Activated naive CD4-positive, alpha-beta T cell treated with anti-CD3 and anti-CD28 coated beads, Interleukin-2, amount 50 U/mL, for 24 hours (primary cell): ENCODE data around the gene DDX25.

Experiments used
- H3K27ac Mint-ChIP-seq: one replicate; pipeline ENCODE4 v1.8.0; 2021; ENCODE audit warnings: mild to moderate bottlenecking, mixed read lengths
- H3K27me3 Mint-ChIP-seq: one replicate; pipeline ENCODE4 v1.8.0; 2021; ENCODE audit warnings: mixed read lengths
- H3K36me3 Mint-ChIP-seq: one replicate; pipeline ENCODE4 v1.8.0; 2021; ENCODE audit warnings: mixed read lengths
- H3K4me1 Mint-ChIP-seq: one replicate; pipeline ENCODE4 v1.8.0; 2021; ENCODE audit warnings: mixed read lengths
- H3K4me3 Mint-ChIP-seq: one replicate; pipeline ENCODE4 v1.8.0; 2021; ENCODE audit warnings: mild to moderate bottlenecking, mixed read lengths
- H3K9me3 Mint-ChIP-seq: one replicate; pipeline ENCODE4 v1.8.0; 2021; ENCODE audit warnings: mixed read lengths

The DDX25 gene

GRCh38 chr11:125950696-125951651, 46.7 kb downstream of the DDX25 start:
- H3K4me1 Mint-ChIP-seq = no peaks in the 10 kb centered on the region
- no peaks in the 10 kb centered on the region for H3K36me3 Mint-ChIP-seq
- no peak overlapping the region for H3K27ac Mint-ChIP-seq
- no peak overlapping the region for H3K4me3 Mint-ChIP-seq
- no peaks in the 10 kb centered on the region for H3K9me3 Mint-ChIP-seq
- H3K27me3 Mint-ChIP-seq = no peaks in the 10 kb centered on the region

- Mint-ChIP-seq H3K4me1 (no peaks in the 10 kb centered on the region), H3K4me3 (no peak overlapping the region), H3K27me3 (no peaks in the 10 kb centered on the region), H3K27ac (no peak overlapping the region), H3K9me3 (no peaks in the 10 kb centered on the region), H3K36me3 (no peaks in the 10 kb centered on the region)
Measured at GRCh38 chr11:125951731-125952130, 47.4 kb downstream of the DDX25 start.

GRCh38 chr11:125952559-125952958, 48.3 kb downstream of the DDX25 start:
- Mint-ChIP-seq H3K4me1 (peaks cover 1% of the 10 kb centered on the region), H3K36me3 (no peaks in the 10 kb centered on the region), H3K27me3 (no peaks in the 10 kb centered on the region), H3K9me3 (no peaks in the 10 kb centered on the region), H3K4me3 (no peak overlapping the region), H3K27ac (no peak overlapping the region)

- H3K9me3 Mint-ChIP-seq = no peaks in the 10 kb centered on the region
- no peaks in the 10 kb centered on the region for H3K27me3 Mint-ChIP-seq
- H3K4me3 Mint-ChIP-seq = no peak overlapping the region
- H3K4me1 Mint-ChIP-seq = peaks cover 4% of the 10 kb centered on the region
- H3K36me3 Mint-ChIP-seq = no peaks in the 10 kb centered on the region
- no peak overlapping the region for H3K27ac Mint-ChIP-seq
Measured at GRCh38 chr11:125952973-125953372, 48.7 kb downstream of the DDX25 start.

GRCh38 chr11:125953401-125953935, 49.2 kb downstream of the DDX25 start:
- Mint-ChIP-seq H3K9me3 (no peaks in the 10 kb centered on the region), H3K36me3 (no peaks in the 10 kb centered on the region), H3K4me3 (no peak overlapping the region), H3K27ac (no peak overlapping the region), H3K27me3 (no peaks in the 10 kb centered on the region), H3K4me1 (peaks cover 4% of the 10 kb centered on the region)

GRCh38 chr11:125954123-125954944, 50.0 kb downstream of the DDX25 start:
- no peak overlapping the region for H3K4me3 Mint-ChIP-seq
- H3K36me3 Mint-ChIP-seq = no peaks in the 10 kb centered on the region
- no peaks in the 10 kb centered on the region for H3K27me3 Mint-ChIP-seq
- peaks cover 4% of the 10 kb centered on the region for H3K4me1 Mint-ChIP-seq
- no peak overlapping the region for H3K27ac Mint-ChIP-seq
- no peaks in the 10 kb centered on the region for H3K9me3 Mint-ChIP-seq

GRCh38 chr11:125954945-125955640, 50.8 kb downstream of the DDX25 start:
- peaks cover 4% of the 10 kb centered on the region for H3K4me1 Mint-ChIP-seq
- no peak overlapping the region for H3K4me3 Mint-ChIP-seq
- H3K36me3 Mint-ChIP-seq = no peaks in the 10 kb centered on the region
- no peak overlapping the region for H3K27ac Mint-ChIP-seq
- H3K9me3 Mint-ChIP-seq = no peaks in the 10 kb centered on the region
- no peaks in the 10 kb centered on the region for H3K27me3 Mint-ChIP-seq

GRCh38 chr11:125955856-125956255, 51.5 kb downstream of the DDX25 start:
- H3K27ac Mint-ChIP-seq = no peak overlapping the region
- no peak overlapping the region for H3K4me3 Mint-ChIP-seq
- H3K27me3 Mint-ChIP-seq = no peaks in the 10 kb centered on the region
- peaks cover 4% of the 10 kb centered on the region for H3K4me1 Mint-ChIP-seq
- H3K9me3 Mint-ChIP-seq = no peaks in the 10 kb centered on the region
- no peaks in the 10 kb centered on the region for H3K36me3 Mint-ChIP-seq

GRCh38 chr11:125956391-125957134, 52.3 kb downstream of the DDX25 start:
- no peaks in the 10 kb centered on the region for H3K9me3 Mint-ChIP-seq
- peaks cover 1% of the 10 kb centered on the region for H3K36me3 Mint-ChIP-seq
- no peaks in the 10 kb centered on the region for H3K27me3 Mint-ChIP-seq
- H3K4me3 Mint-ChIP-seq = no peak overlapping the region
- H3K4me1 Mint-ChIP-seq = peaks cover 4% of the 10 kb centered on the region
- no peak overlapping the region for H3K27ac Mint-ChIP-seq

- Mint-ChIP-seq H3K27ac (no peak overlapping the region), H3K27me3 (no peaks in the 10 kb centered on the region), H3K4me3 (no peak overlapping the region), H3K4me1 (peaks cover 4% of the 10 kb centered on the region), H3K36me3 (peaks cover 7% of the 10 kb centered on the region), H3K9me3 (peaks cover 9% of the 10 kb centered on the region)
Measured at GRCh38 chr11:125957618-125958332, 53.5 kb downstream of the DDX25 start.

GRCh38 chr11:125958872-125959400, 54.6 kb downstream of the DDX25 start:
- no peaks in the 10 kb centered on the region for H3K27me3 Mint-ChIP-seq

GRCh38 chr11:125959511-125959910, 55.2 kb downstream of the DDX25 start:
- no peaks in the 10 kb centered on the region for H3K27me3 Mint-ChIP-seq

More at GRCh38 chr11:125958872-125959400, 54.6 kb downstream of the DDX25 start:
- H3K36me3 Mint-ChIP-seq = peaks cover 14% of the 10 kb centered on the region
- no peak overlapping the region for H3K4me3 Mint-ChIP-seq
- no peak overlapping the region for H3K27ac Mint-ChIP-seq
- H3K9me3 Mint-ChIP-seq = peaks cover 13% of the 10 kb centered on the region
- peaks cover 4% of the 10 kb centered on the region for H3K4me1 Mint-ChIP-seq

GRCh38 chr11:125959931-125960330, 55.6 kb downstream of the DDX25 start:
- Mint-ChIP-seq H3K27ac (no peak overlapping the region), H3K4me1 (peaks cover 4% of the 10 kb centered on the region), H3K27me3 (no peaks in the 10 kb centered on the region), H3K9me3 (peaks cover 13% of the 10 kb centered on the region), H3K36me3 (peaks cover 14% of the 10 kb centered on the region), H3K4me3 (no peak overlapping the region)

More at GRCh38 chr11:125959511-125959910, 55.2 kb downstream of the DDX25 start:
- H3K36me3 Mint-ChIP-seq = peaks cover 14% of the 10 kb centered on the region
- H3K4me3 Mint-ChIP-seq = no peak overlapping the region
- peaks cover 13% of the 10 kb centered on the region for H3K9me3 Mint-ChIP-seq
- H3K27ac Mint-ChIP-seq = no peak overlapping the region
- H3K4me1 Mint-ChIP-seq = peaks cover 4% of the 10 kb centered on the region

- Mint-ChIP-seq H3K27me3 (no peaks in the 10 kb centered on the region), H3K4me1 (peaks cover 4% of the 10 kb centered on the region)
Measured at GRCh38 chr11:125960771-125961170, 56.5 kb downstream of the DDX25 start.

More at GRCh38 chr11:125960771-125961170, 56.5 kb downstream of the DDX25 start:
- Mint-ChIP-seq H3K9me3 (peaks cover 13% of the 10 kb centered on the region), H3K4me3 (no peak overlapping the region), H3K27ac (no peak overlapping the region), H3K36me3 (peaks cover 14% of the 10 kb centered on the region)
